DND-41 (cell line): ENCODE data around the gene SERBP1.

Experiments used
- EZH2 ChIP-seq: IDR thresholded peaks from 3 replicates; pipeline ENCODE4 v1.6.1; 2012; ENCODE audit warnings: borderline replicate concordance, low read depth, mild to moderate bottlenecking, moderate library complexity, low read length, inconsistent platforms; ENCODE audit not compliant: severe bottlenecking
- TF ChIP-seq, protein P1 (sequence below): IDR thresholded peaks from 2 replicates; pipeline ENCODE4 v1.5.1; 2012; ENCODE audit warnings: borderline replicate concordance, low read length, moderate library complexity, mild to moderate bottlenecking; ENCODE audit not compliant: poor library complexity, severe bottlenecking; ENCODE audit errors: extremely low read depth

DNA sequence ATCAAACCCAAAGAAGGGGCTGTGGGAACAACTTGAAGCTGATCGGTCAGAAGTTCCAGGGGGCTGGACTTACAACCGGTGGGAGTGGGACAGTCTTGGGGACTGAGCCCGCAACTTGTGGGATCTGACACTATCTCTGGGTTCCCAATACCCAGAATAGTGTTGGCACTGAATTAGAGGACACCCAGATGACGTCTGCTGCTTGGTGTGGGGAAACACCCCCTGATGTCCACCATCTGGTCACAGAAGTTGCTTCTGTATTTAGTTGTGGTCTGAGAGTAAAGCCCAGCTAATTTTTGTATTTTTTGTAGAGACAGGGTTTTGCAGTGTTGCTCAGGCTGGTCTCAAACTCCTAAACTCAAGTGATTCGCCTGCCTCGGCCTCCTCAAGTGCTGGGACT is 28.8 kb downstream of the SERBP1 start:
- TF ChIP-seq, protein P1, sequence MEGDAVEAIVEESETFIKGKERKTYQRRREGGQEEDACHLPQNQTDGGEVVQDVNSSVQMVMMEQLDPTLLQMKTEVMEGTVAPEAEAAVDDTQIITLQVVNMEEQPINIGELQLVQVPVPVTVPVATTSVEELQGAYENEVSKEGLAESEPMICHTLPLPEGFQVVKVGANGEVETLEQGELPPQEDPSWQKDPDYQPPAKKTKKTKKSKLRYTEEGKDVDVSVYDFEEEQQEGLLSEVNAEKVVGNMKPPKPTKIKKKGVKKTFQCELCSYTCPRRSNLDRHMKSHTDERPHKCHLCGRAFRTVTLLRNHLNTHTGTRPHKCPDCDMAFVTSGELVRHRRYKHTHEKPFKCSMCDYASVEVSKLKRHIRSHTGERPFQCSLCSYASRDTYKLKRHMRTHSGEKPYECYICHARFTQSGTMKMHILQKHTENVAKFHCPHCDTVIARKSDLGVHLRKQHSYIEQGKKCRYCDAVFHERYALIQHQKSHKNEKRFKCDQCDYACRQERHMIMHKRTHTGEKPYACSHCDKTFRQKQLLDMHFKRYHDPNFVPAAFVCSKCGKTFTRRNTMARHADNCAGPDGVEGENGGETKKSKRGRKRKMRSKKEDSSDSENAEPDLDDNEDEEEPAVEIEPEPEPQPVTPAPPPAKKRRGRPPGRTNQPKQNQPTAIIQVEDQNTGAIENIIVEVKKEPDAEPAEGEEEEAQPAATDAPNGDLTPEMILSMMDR, result no peak
- no peak for TF ChIP-seq EZH2
